Caco-2 (cell line): ENCODE measurements around the gene KCNIP2. TPM values are rescaled to one million over a fixed set of nuclear protein-coding genes. Genes with fewer than 3 reads are reported as not detected.

Experiments
- BruUV-seq: library from RNA; stranded (reverse); fragments of 400-500 nt; replicated peaks from 2 replicates; lab custom pipeline; 2021; lab: Mats Ljungman, UMichigan
- CTCF ChIA-PET: fragments of 300-600 bp; sonication (Branson Sonifier 250); formaldehyde crosslinking; loops from one replicate; lab custom pipeline; 2022; ENCODE audit warnings: antibody characterized with exemption; lab: Charles Lee
- POLR2A ChIA-PET: fragments of 300-600 bp; sonication (Branson Sonifier 250); formaldehyde crosslinking; loops from one replicate; lab custom pipeline; 2022; ENCODE audit warnings: antibody characterized with exemption; lab: Charles Lee
- DNase-seq, 2 experiments: peaks; one replicate each; pipeline versions ENCODE4 v3.0.0 to v3.0.0-alpha.2; 2020 to 2022
- H3K27me3 ChIP-seq: replicated peaks from 2 replicates; pipeline ENCODE4 v1.6.0; 2011; ENCODE audit warnings: low read length; ENCODE audit not compliant: control insufficient read depth, insufficient read depth
- H3K36me3 ChIP-seq: 2 replicates; pipeline ENCODE4 v1.5.1; 2011; ENCODE audit warnings: low read length; ENCODE audit not compliant: control insufficient read depth, insufficient read depth
- H3K4me1 ChIP-seq: fragments of 250-450 bp; sonication (Bioruptor Pico); 2 replicates; pipeline ENCODE4 v1.5.1; 2020; ENCODE audit warnings: mild to moderate bottlenecking
- H3K4me3 ChIP-seq: 2 replicates; pipeline ENCODE4 v1.5.1; 2011; ENCODE audit warnings: low read depth, mild to moderate bottlenecking, control low read depth, low read length
- H3K9me3 ChIP-seq: fragments of 250-450 bp; sonication (Bioruptor Pico); 2 replicates; pipeline ENCODE4 v1.5.1; 2020; ENCODE audit warnings: mild to moderate bottlenecking, moderate library complexity
- H3K27ac Mint-ChIP-seq: one replicate; pipeline ENCODE4 v1.8.0; 2022; ENCODE audit warnings: mixed read lengths; ENCODE audit not compliant: unreplicated experiment
- H3K27me3 Mint-ChIP-seq: one replicate; pipeline ENCODE4 v1.8.0; 2022; ENCODE audit warnings: mixed read lengths; ENCODE audit not compliant: insufficient read depth, unreplicated experiment
- H3K36me3 Mint-ChIP-seq: one replicate; pipeline ENCODE4 v1.8.0; 2022; ENCODE audit warnings: mild to moderate bottlenecking, mixed read lengths; ENCODE audit not compliant: insufficient read depth, unreplicated experiment
- H3K4me1 Mint-ChIP-seq: one replicate; pipeline ENCODE4 v1.8.0; 2022; ENCODE audit warnings: low read depth, mixed read lengths; ENCODE audit not compliant: unreplicated experiment
- H3K4me3 Mint-ChIP-seq: one replicate; pipeline ENCODE4 v1.8.0; 2022; ENCODE audit warnings: mild to moderate bottlenecking, moderate library complexity, mixed read lengths; ENCODE audit not compliant: unreplicated experiment
- H3K9me3 Mint-ChIP-seq: one replicate; pipeline ENCODE4 v1.8.0; 2022; ENCODE audit warnings: mixed read lengths; ENCODE audit not compliant: unreplicated experiment
- CTCF ChIP-seq, 2 experiments: fragments of 200-600 bp in 1 of 2; IDR thresholded peaks; 1 replicate in 1 of 2; 2 replicates in 1 of 2; pipeline versions ENCODE4 v1.5.1 to v1.8.0; 2011 to 2022; ENCODE audit warnings: antibody characterized with exemption in 1 of 2, control low read depth in 1 of 2, inconsistent platforms in 1 of 2, low read depth in 1 of 2, low read length in 1 of 2, mild to moderate bottlenecking in 1 of 2, moderate library complexity in 1 of 2; ENCODE audit not compliant: insufficient read depth in 1 of 2, severe bottlenecking in 1 of 2, unreplicated experiment in 1 of 2
- intact Hi-C: fragments of 100-400 bp; cut with micrococcal nuclease; formaldehyde crosslinking; loops from one replicate; pipeline ENCODE4 v1.10.0; 2022; ENCODE audit not compliant: unreplicated experiment
- total RNA-seq: library from RNA; stranded (reverse); gene quantifications from 2 replicates; pipeline ENCODE4 v1.2.3, GENCODE V29; 2022

KCNIP2 gene
- total RNA-seq, 1 experiment from 2014 or later: 6.1 TPM

GRCh38 chr10:101826852-101827434 lies 16.7 kb downstream of the KCNIP2 start:
- Histone ChIP-seq H3K27me3 (no peaks in the 10 kb centered on the region), H3K4me3 (no peak overlapping the region), H3K36me3 (no peaks in the 10 kb centered on the region), H3K9me3 (no peaks in the 10 kb centered on the region), H3K4me1 (no peaks in the 10 kb centered on the region)
- no peak for DNase-seq
- peaks cover 11% of the 10 kb centered on the region for H3K36me3 Mint-ChIP-seq
- ChIA-PET POLR2A (interaction anchor here (1.3 kb wide), 1 partner anchor 8 kb away, joined by 7 read pairs; the partner anchor contains the start of gene OGA), CTCF (no interaction called here)
- H3K4me3 Mint-ChIP-seq: no peak overlapping the region
- intact Hi-C loops: no loop called here
- no peaks in the 10 kb centered on the region for H3K4me1 Mint-ChIP-seq
- no peak overlapping the region for H3K27ac Mint-ChIP-seq
- TF ChIP-seq CTCF (IDR thresholded peaks at IDR 0.05; ENCODE audit: insufficient read depth in 1 of 2, low read depth in 1 of 2, low read length in 1 of 2, severe bottlenecking in 1 of 2, unreplicated experiment in 1 of 2): no peak
- no peaks in the 10 kb centered on the region for H3K9me3 Mint-ChIP-seq
- H3K27me3 Mint-ChIP-seq: no peaks in the 10 kb centered on the region
- no TSS peak for BruUV-seq

- Mint-ChIP-seq H3K4me1 (no peaks in the 10 kb centered on the region), H3K9me3 (no peaks in the 10 kb centered on the region), H3K36me3 (peaks cover 11% of the 10 kb centered on the region), H3K4me3 (no peak overlapping the region), H3K27ac (no peak overlapping the region), H3K27me3 (no peaks in the 10 kb centered on the region)
- no peak overlapping the region for H3K4me3 ChIP-seq
- no peak for DNase-seq
- H3K27me3 ChIP-seq: no peaks in the 10 kb centered on the region
- no peaks in the 10 kb centered on the region for H3K36me3 ChIP-seq
- TF ChIP-seq CTCF (IDR thresholded peaks at IDR 0.05; ENCODE audit: insufficient read depth in 1 of 2, low read depth in 1 of 2, low read length in 1 of 2, severe bottlenecking in 1 of 2, unreplicated experiment in 1 of 2): no peak
- ChIA-PET CTCF (no interaction called here), POLR2A (no interaction called here)
- no peaks in the 10 kb centered on the region for H3K9me3 ChIP-seq
- BruUV-seq: no TSS peak
- H3K4me1 ChIP-seq: no peaks in the 10 kb centered on the region
- intact Hi-C loops: no loop called here
These were observed 18.9 kb downstream of the KCNIP2 start for GRCh38 chr10:101824736-101825135.

- no peaks in the 10 kb centered on the region for H3K36me3 ChIP-seq
- peak overlapping the region; percentile 51 for H3K4me3 ChIP-seq
- Mint-ChIP-seq H3K27ac (peak overlapping the region; percentile 97), H3K4me1 (peaks cover 11% of the 10 kb centered on the region), H3K27me3 (no peaks in the 10 kb centered on the region), H3K9me3 (no peaks in the 10 kb centered on the region), H3K4me3 (peak overlapping the region; percentile 95), H3K36me3 (peaks cover 39% of the 10 kb centered on the region)
- TF ChIP-seq CTCF (IDR thresholded peaks at IDR 0.05; ENCODE audit: insufficient read depth in 1 of 2, low read depth in 1 of 2, low read length in 1 of 2, severe bottlenecking in 1 of 2, unreplicated experiment in 1 of 2): no peak
- H3K27me3 ChIP-seq: no peaks in the 10 kb centered on the region
- intact Hi-C loops: loop anchor here (1.0 kb wide), 1 partner anchor 17 kb away; no protein-coding TSS in a partner anchor
- ChIA-PET CTCF (interaction anchor here (0.6 to 2.5 kb wide), 10 partner anchors 15 to 216 kb away, joined by 3 to 14 read pairs (median 6); partner anchors contain the start of gene NPM3), POLR2A (interaction anchor here (0.6 to 1.6 kb wide), 10 partner anchors 8 to 912 kb away, joined by 3 to 8 read pairs (median 4); partner anchors contain the start of gene ARMH3)
- BruUV-seq: TSS peak; percentile 89
- H3K9me3 ChIP-seq: no peaks in the 10 kb centered on the region
- H3K4me1 ChIP-seq: peaks cover 6% of the 10 kb centered on the region
- peak; percentile 70 to 76 for DNase-seq
These were observed 24.5 kb downstream of the KCNIP2 start for GRCh38 chr10:101818872-101819633.
